Measurements from ENCODE around the gene ADRA2B. TPM values are rescaled to one million over a fixed set of nuclear protein-coding genes. Genes with fewer than 3 reads are reported as not detected.

ADRA2B gene
- total and polyA plus RNA-seq, 2 experiments from 2014 or later = not detected

DNA sequence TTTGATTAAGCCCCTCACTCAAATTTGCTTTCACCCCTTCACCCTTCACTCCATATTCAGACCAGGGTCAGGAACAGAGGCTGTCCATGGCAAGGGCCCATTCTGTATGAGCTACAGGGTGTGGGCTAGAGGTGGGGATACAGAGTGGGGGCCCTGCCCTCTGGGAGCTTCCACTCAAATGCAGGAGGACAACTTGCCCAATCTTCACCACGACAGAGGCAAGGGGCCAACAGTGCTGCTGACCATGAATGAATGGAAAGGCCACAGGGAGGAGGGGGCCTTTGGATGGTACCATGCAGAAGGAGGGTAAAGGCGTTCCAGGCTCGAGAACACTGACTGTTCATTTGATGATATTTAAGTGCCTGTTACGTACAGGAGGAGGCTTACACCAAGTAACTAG, 22.8 kb downstream of the ADRA2B start:
- no peak overlapping the region for H3K4me3 ChIP-seq
- no peaks in the 10 kb centered on the region for H3F3A ChIP-seq (ENCODE audit: insufficient read depth)
- H4K20me1 ChIP-seq (ENCODE audit: insufficient read depth) = no peaks in the 10 kb centered on the region
- H3K9me2 ChIP-seq (ENCODE audit: insufficient read depth) = no peaks in the 10 kb centered on the region
- peaks cover 15% of the 10 kb centered on the region for H3K27me3 ChIP-seq (replicated peaks; ENCODE audit: insufficient read depth)
- no peak overlapping the region for H2AFZ ChIP-seq
- H3K36me3 ChIP-seq (ENCODE audit: low read depth) = no peaks in the 10 kb centered on the region
- no peaks in the 10 kb centered on the region for H3K4me1 ChIP-seq (ENCODE audit: insufficient read depth)
- in situ Hi-C loops (cut with MboI) = no loop called here
- DNase-seq = no peak
- H3K9ac ChIP-seq = no peak overlapping the region
- no peak overlapping the region for H3K4me2 ChIP-seq (ENCODE audit: unreplicated experiment)
- H3K9me3 ChIP-seq (ENCODE audit: low read depth) = no peaks in the 10 kb centered on the region
- H3K79me2 ChIP-seq (ENCODE audit: insufficient read depth) = no peaks in the 10 kb centered on the region
- TF ChIP-seq EZH2phosphoT487 (IDR thresholded peaks at IDR 0.05; ENCODE audit: insufficient read depth, low read depth) = no peak
- no peak for TF ChIP-seq EZH2 (IDR thresholded peaks at IDR 0.05; ENCODE audit: insufficient read depth, poor library complexity, severe bottlenecking)
- H3K27ac ChIP-seq = no peak overlapping the region
- WGBS, 2 experiments (ENCODE audit: low coverage in 1 of 2, low lambda C conversion rate in 2 of 2, missing lambda C conversion rate in 2 of 2) = 61 to 64% methylated on average over 4 of the region's 4 CpGs

GRCh38 chr2:96092951-96093350, 23.4 kb downstream of the ADRA2B start:
- H3K27me3 ChIP-seq (replicated peaks; ENCODE audit: insufficient read depth) = peaks cover 15% of the 10 kb centered on the region
- no peak overlapping the region for H3K4me2 ChIP-seq (ENCODE audit: unreplicated experiment)
- in situ Hi-C loops (cut with MboI) = no loop called here
- H3K9me2 ChIP-seq (ENCODE audit: insufficient read depth) = no peaks in the 10 kb centered on the region
- H4K20me1 ChIP-seq (ENCODE audit: insufficient read depth) = no peaks in the 10 kb centered on the region
- no peaks in the 10 kb centered on the region for H3K36me3 ChIP-seq (ENCODE audit: low read depth)
- H3K4me3 ChIP-seq = no peak overlapping the region
- no peaks in the 10 kb centered on the region for H3K79me2 ChIP-seq (ENCODE audit: insufficient read depth)
- no peaks in the 10 kb centered on the region for H3F3A ChIP-seq (ENCODE audit: insufficient read depth)
- H3K9ac ChIP-seq = no peak overlapping the region
- H3K27ac ChIP-seq = no peak overlapping the region
- H2AFZ ChIP-seq = no peak overlapping the region
- H3K9me3 ChIP-seq (ENCODE audit: low read depth) = no peaks in the 10 kb centered on the region
- no peaks in the 10 kb centered on the region for H3K4me1 ChIP-seq (ENCODE audit: insufficient read depth)
- WGBS, 2 experiments (ENCODE audit: low coverage in 1 of 2, low lambda C conversion rate in 2 of 2, missing lambda C conversion rate in 2 of 2) = 67 to 79% methylated on average over 3 of the region's 3 CpGs
- no peak for TF ChIP-seq EZH2phosphoT487 (IDR thresholded peaks at IDR 0.05; ENCODE audit: insufficient read depth, low read depth)
- TF ChIP-seq EZH2 (IDR thresholded peaks at IDR 0.05; ENCODE audit: insufficient read depth, poor library complexity, severe bottlenecking) = no peak
- DNase-seq = no peak

GRCh38 chr2:96092573-96092877, 23.8 kb downstream of the ADRA2B start:
- Histone ChIP-seq H3K27me3 (replicated peaks; ENCODE audit: insufficient read depth) (peaks cover 15% of the 10 kb centered on the region), H3K9me2 (ENCODE audit: insufficient read depth) (no peaks in the 10 kb centered on the region), H3K9ac (no peak overlapping the region), H3K4me2 (ENCODE audit: unreplicated experiment) (no peak overlapping the region), H3K79me2 (ENCODE audit: insufficient read depth) (no peaks in the 10 kb centered on the region), H3F3A (ENCODE audit: insufficient read depth) (no peaks in the 10 kb centered on the region), H4K20me1 (ENCODE audit: insufficient read depth) (no peaks in the 10 kb centered on the region), H3K36me3 (ENCODE audit: low read depth) (no peaks in the 10 kb centered on the region), H3K4me1 (ENCODE audit: insufficient read depth) (no peaks in the 10 kb centered on the region), H3K27ac (no peak overlapping the region), H2AFZ (no peak overlapping the region), H3K9me3 (ENCODE audit: low read depth) (no peaks in the 10 kb centered on the region), H3K4me3 (no peak overlapping the region)
- TF ChIP-seq EZH2phosphoT487 (IDR thresholded peaks at IDR 0.05; ENCODE audit: insufficient read depth, low read depth) = no peak
- TF ChIP-seq EZH2 (IDR thresholded peaks at IDR 0.05; ENCODE audit: insufficient read depth, poor library complexity, severe bottlenecking) = no peak
- WGBS, 2 experiments (ENCODE audit: low coverage in 1 of 2, low lambda C conversion rate in 2 of 2, missing lambda C conversion rate in 2 of 2) = 81 to 83% methylated on average over 4 of the region's 4 CpGs
- in situ Hi-C loops (cut with MboI) = no loop called here
- no peak for DNase-seq

GRCh38 chr2:96091711-96092572, 24.4 kb downstream of the ADRA2B start:
- Histone ChIP-seq H3K27me3 (replicated peaks; ENCODE audit: insufficient read depth) (peaks cover 15% of the 10 kb centered on the region), H3K27ac (no peak overlapping the region), H3K9me2 (ENCODE audit: insufficient read depth) (no peaks in the 10 kb centered on the region), H3K36me3 (ENCODE audit: low read depth) (no peaks in the 10 kb centered on the region), H3K9me3 (ENCODE audit: low read depth) (no peaks in the 10 kb centered on the region), H3K4me2 (ENCODE audit: unreplicated experiment) (no peak overlapping the region), H3K4me1 (ENCODE audit: insufficient read depth) (no peaks in the 10 kb centered on the region), H2AFZ (no peak overlapping the region), H3F3A (ENCODE audit: insufficient read depth) (no peaks in the 10 kb centered on the region), H4K20me1 (ENCODE audit: insufficient read depth) (no peaks in the 10 kb centered on the region), H3K79me2 (ENCODE audit: insufficient read depth) (no peaks in the 10 kb centered on the region), H3K4me3 (no peak overlapping the region), H3K9ac (no peak overlapping the region)
- WGBS, 2 experiments (ENCODE audit: low coverage in 1 of 2, low lambda C conversion rate in 2 of 2, missing lambda C conversion rate in 2 of 2) = 35 to 38% methylated on average over 17 to 18 of the region's 18 CpGs
- TF ChIP-seq EZH2phosphoT487 (IDR thresholded peaks at IDR 0.05; ENCODE audit: insufficient read depth, low read depth) (no peak), EZH2 (IDR thresholded peaks at IDR 0.05; ENCODE audit: insufficient read depth, poor library complexity, severe bottlenecking) (no peak)
- in situ Hi-C loops (cut with MboI) = no loop called here
- DNase-seq = no peak
